SK-N-DZ (cell line): ENCODE measurements around the gene VEZT.
"Not testable (repeated sequence)": the region's sequence is repeated elsewhere in the genome, so short reads cannot be mapped to it uniquely, and the experiment has no call there.

Source experiments
- DNase-seq: peaks from one replicate; pipeline ENCODE4 v3.0.0-alpha.2; 2015; ENCODE audit warnings: low spot score

Gene VEZT

GRCh38 chr12:95316798-95317197 lies 99.2 kb downstream of the VEZT start:
- no peak for DNase-seq

- DNase-seq: no peak
These were observed 100.5 kb downstream of the VEZT start for GRCh38 chr12:95318071-95318545.

GRCh38 chr12:95319694-95320331 lies 102.2 kb downstream of the VEZT start:
- no peak for DNase-seq

GRCh38 chr12:95321516-95322246 lies 104.1 kb downstream of the VEZT start:
- DNase-seq: no peak

- no peak for DNase-seq
These were observed 104.7 kb downstream of the VEZT start for GRCh38 chr12:95322326-95322725.

GRCh38 chr12:95323212-95323611 lies 105.6 kb downstream of the VEZT start:
- no peak for DNase-seq

- not testable (repeated sequence) for DNase-seq
These were observed 106.6 kb downstream of the VEZT start for GRCh38 chr12:95324246-95324645.

- DNase-seq: no peak
These were observed 107.9 kb downstream of the VEZT start for GRCh38 chr12:95325501-95325900.

GRCh38 chr12:95326445-95326844 lies 108.8 kb downstream of the VEZT start:
- DNase-seq: no peak

- no peak for DNase-seq
These were observed 109.2 kb downstream of the VEZT start for GRCh38 chr12:95326855-95327254.

GRCh38 chr12:95328708-95329107 lies 111.1 kb downstream of the VEZT start:
- no peak for DNase-seq

- no peak for DNase-seq
These were observed 118.3 kb downstream of the VEZT start for GRCh38 chr12:95335948-95336347.

- peak; percentile 88 for DNase-seq
These were observed 118.9 kb downstream of the VEZT start for GRCh38 chr12:95336387-95337067.

- no peak for DNase-seq
These were observed 119.5 kb downstream of the VEZT start for GRCh38 chr12:95337146-95337545.

GRCh38 chr12:95339086-95339788 lies 121.6 kb downstream of the VEZT start:
- DNase-seq: no peak

- no peak for DNase-seq
These were observed 124.4 kb downstream of the VEZT start for GRCh38 chr12:95342008-95342407.

GRCh38 chr12:95343461-95344230 lies 126.0 kb downstream of the VEZT start:
- no peak for DNase-seq

- DNase-seq: no peak
These were observed 131.7 kb downstream of the VEZT start for GRCh38 chr12:95349291-95349690.

- DNase-seq: no peak
These were observed 134.1 kb downstream of the VEZT start for GRCh38 chr12:95351748-95352147.
